GM19239 (cell line): ENCODE measurements around the gene DENND6B.

Source experiments
- DNase-seq: peaks from one replicate; pipeline ENCODE4 v3.0.0; 2011; ENCODE audit warnings: low spot score; ENCODE audit not compliant: insufficient read length
- FAIRE-seq: peaks from 2 replicates; lab custom pipeline; 2011; peaks lifted over from hg19 to GRCh38; lab: Jason Lieb, UNC

Gene DENND6B

GRCh38 chr22:50261615-50262459 is 65.0 kb downstream of the DENND6B start, which contains the start of gene MAPK12:
Gene MAPK12, minus strand, starts transcription at chr22:50261683. Its CDS starts 174 bp downstream, at chr22:50261509.
- peak; percentile 14 for FAIRE-seq
- peak; percentile 97 for DNase-seq

- FAIRE-seq = peak; percentile 66
Observed at GRCh38 chr22:50260801-50261614, 65.8 kb downstream of the DENND6B start.

GRCh38 chr22:50260434-50260800 is 66.4 kb downstream of the DENND6B start:
- DNase-seq = no peak
- FAIRE-seq = no peak

More at GRCh38 chr22:50260801-50261614, 65.8 kb downstream of the DENND6B start:
- peak; percentile 83 for DNase-seq

- DNase-seq = no peak
- FAIRE-seq = no peak
Observed at GRCh38 chr22:50259302-50259701, 67.5 kb downstream of the DENND6B start.
